ENCODE data around the gene DHDH. TPM values are rescaled to one million over a fixed set of nuclear protein-coding genes. Genes with fewer than 3 reads are reported as not detected.

Gene DHDH
- total and polyA plus RNA-seq, 2 of the 13 experiments (the other 11 are each of a cell fraction or from before 2014, with no cell fraction given), result 0.13 to 0.91 TPM

DNA sequence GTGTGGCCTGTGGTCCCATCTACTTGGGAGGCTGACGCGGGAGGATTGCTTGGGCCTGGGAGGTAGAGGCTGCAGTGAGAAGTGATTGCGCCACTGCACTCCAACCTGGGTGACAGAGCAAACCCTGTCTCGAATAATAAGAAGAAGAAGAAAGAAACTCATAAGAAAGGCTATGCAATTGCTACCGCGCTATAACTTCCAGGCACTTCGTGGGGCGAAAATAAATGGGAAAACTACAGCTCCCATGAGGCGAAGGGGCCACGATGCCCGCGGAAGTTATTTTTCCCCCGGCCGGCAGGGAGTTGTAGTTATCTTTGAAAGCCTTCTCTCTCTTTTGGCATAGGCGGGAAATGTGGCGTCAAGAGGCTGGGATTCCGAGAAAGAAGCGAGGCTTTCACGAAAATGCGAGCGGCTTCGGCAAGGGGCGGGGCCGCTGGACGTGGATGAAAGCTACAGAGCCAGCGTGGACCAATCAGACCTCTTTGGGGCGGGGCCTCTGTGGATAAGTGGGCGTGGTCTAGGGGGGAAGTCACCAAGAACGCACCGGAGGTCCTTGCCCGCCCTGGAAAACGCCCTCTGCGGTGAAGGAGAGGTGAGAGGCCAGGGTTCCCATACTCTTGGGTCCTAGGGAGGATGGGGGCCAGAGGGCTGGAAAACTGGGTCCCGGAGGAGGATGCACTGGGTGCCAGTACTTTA lies 33.6 kb upstream of the DHDH start, which contains the start of gene NUCB1 (continued):
- TF ChIP-seq, protein P1, sequence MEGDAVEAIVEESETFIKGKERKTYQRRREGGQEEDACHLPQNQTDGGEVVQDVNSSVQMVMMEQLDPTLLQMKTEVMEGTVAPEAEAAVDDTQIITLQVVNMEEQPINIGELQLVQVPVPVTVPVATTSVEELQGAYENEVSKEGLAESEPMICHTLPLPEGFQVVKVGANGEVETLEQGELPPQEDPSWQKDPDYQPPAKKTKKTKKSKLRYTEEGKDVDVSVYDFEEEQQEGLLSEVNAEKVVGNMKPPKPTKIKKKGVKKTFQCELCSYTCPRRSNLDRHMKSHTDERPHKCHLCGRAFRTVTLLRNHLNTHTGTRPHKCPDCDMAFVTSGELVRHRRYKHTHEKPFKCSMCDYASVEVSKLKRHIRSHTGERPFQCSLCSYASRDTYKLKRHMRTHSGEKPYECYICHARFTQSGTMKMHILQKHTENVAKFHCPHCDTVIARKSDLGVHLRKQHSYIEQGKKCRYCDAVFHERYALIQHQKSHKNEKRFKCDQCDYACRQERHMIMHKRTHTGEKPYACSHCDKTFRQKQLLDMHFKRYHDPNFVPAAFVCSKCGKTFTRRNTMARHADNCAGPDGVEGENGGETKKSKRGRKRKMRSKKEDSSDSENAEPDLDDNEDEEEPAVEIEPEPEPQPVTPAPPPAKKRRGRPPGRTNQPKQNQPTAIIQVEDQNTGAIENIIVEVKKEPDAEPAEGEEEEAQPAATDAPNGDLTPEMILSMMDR (CRISPR knock-in tag; IDR thresholded peaks at IDR 0.05), result peak; percentile 41
- peak; percentile 66; the same call in 1 of the 2 replicates for TF ChIP-seq ZNF547 (CRISPR knock-in tag; IDR thresholded peaks at IDR 0.05)
- TF ChIP-seq, protein P2, sequence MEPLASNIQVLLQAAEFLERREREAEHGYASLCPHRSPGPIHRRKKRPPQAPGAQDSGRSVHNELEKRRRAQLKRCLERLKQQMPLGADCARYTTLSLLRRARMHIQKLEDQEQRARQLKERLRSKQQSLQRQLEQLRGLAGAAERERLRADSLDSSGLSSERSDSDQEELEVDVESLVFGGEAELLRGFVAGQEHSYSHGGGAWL (CRISPR knock-in tag; IDR thresholded peaks at IDR 0.05), result peak; percentile 46; the same call in 1 of the 2 replicates
- TF ChIP-seq SOX6 (IDR thresholded peaks at IDR 0.05), result no peak
- peak; percentile 41; the same call in 1 of the 2 replicates for TF ChIP-seq SOX6 (CRISPR knock-in tag; IDR thresholded peaks at IDR 0.05)
- peak; percentile 84; the same call in 1 of the 2 replicates for TF ChIP-seq ZNF335 (CRISPR knock-in tag; IDR thresholded peaks at IDR 0.05)
- TF ChIP-seq SNRNP70 (IDR thresholded peaks at IDR 0.05; ENCODE audit: low read depth, low read length), result no peak
- TF ChIP-seq TEAD3 (CRISPR knock-in tag; optimal IDR thresholded peaks at IDR 0.05; ENCODE audit: borderline replicate concordance), result peak; percentile 33
- TF ChIP-seq SOX13 (IDR thresholded peaks at IDR 0.05), result no peak
- TF ChIP-seq SOX13 (CRISPR knock-in tag; conservative IDR thresholded peaks at IDR 0.05 in 1 of 2, IDR thresholded peaks at IDR 0.05 in 1 of 2), result peak in 1 of 2 experiments; percentile 17; a peak in 1 of 4 replicates
- TF ChIP-seq HMG20A (CRISPR knock-in tag; IDR thresholded peaks at IDR 0.05; ENCODE audit: borderline replicate concordance), result no peak
- TF ChIP-seq, protein P3, sequence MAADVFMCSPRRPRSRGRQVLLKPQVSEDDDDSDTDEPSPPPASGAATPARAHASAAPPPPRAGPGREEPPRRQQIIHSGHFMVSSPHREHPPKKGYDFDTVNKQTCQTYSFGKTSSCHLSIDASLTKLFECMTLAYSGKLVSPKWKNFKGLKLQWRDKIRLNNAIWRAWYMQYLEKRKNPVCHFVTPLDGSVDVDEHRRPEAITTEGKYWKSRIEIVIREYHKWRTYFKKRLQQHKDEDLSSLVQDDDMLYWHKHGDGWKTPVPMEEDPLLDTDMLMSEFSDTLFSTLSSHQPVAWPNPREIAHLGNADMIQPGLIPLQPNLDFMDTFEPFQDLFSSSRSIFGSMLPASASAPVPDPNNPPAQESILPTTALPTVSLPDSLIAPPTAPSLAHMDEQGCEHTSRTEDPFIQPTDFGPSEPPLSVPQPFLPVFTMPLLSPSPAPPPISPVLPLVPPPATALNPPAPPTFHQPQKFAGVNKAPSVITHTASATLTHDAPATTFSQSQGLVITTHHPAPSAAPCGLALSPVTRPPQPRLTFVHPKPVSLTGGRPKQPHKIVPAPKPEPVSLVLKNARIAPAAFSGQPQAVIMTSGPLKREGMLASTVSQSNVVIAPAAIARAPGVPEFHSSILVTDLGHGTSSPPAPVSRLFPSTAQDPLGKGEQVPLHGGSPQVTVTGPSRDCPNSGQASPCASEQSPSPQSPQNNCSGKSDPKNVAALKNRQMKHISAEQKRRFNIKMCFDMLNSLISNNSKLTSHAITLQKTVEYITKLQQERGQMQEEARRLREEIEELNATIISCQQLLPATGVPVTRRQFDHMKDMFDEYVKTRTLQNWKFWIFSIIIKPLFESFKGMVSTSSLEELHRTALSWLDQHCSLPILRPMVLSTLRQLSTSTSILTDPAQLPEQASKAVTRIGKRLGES (CRISPR knock-in tag; IDR thresholded peaks at IDR 0.05; ENCODE audit: borderline replicate concordance), result no peak
- peak; percentile 45; the same call in 1 of the 2 replicates for TF ChIP-seq PHF21A (CRISPR knock-in tag; IDR thresholded peaks at IDR 0.05)
- TF ChIP-seq, protein P4, sequence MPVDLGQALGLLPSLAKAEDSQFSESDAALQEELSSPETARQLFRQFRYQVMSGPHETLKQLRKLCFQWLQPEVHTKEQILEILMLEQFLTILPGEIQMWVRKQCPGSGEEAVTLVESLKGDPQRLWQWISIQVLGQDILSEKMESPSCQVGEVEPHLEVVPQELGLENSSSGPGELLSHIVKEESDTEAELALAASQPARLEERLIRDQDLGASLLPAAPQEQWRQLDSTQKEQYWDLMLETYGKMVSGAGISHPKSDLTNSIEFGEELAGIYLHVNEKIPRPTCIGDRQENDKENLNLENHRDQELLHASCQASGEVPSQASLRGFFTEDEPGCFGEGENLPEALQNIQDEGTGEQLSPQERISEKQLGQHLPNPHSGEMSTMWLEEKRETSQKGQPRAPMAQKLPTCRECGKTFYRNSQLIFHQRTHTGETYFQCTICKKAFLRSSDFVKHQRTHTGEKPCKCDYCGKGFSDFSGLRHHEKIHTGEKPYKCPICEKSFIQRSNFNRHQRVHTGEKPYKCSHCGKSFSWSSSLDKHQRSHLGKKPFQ (CRISPR knock-in tag; IDR thresholded peaks at IDR 0.05; ENCODE audit: insufficient replicate concordance), result no peak
- TF ChIP-seq, protein P5, sequence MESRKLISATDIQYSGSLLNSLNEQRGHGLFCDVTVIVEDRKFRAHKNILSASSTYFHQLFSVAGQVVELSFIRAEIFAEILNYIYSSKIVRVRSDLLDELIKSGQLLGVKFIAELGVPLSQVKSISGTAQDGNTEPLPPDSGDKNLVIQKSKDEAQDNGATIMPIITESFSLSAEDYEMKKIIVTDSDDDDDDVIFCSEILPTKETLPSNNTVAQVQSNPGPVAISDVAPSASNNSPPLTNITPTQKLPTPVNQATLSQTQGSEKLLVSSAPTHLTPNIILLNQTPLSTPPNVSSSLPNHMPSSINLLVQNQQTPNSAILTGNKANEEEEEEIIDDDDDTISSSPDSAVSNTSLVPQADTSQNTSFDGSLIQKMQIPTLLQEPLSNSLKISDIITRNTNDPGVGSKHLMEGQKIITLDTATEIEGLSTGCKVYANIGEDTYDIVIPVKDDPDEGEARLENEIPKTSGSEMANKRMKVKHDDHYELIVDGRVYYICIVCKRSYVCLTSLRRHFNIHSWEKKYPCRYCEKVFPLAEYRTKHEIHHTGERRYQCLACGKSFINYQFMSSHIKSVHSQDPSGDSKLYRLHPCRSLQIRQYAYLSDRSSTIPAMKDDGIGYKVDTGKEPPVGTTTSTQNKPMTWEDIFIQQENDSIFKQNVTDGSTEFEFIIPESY (CRISPR knock-in tag; IDR thresholded peaks at IDR 0.05), result no peak
- peak; percentile 66; the same call in 1 of the 2 replicates for TF ChIP-seq ZNF766 (CRISPR knock-in tag; IDR thresholded peaks at IDR 0.05; ENCODE audit: borderline replicate concordance)
- no peak for TF ChIP-seq TOE1 (CRISPR knock-in tag; IDR thresholded peaks at IDR 0.05)
- peak; percentile 61; the same call in 1 of the 2 replicates for TF ChIP-seq MEIS1 (CRISPR knock-in tag; IDR thresholded peaks at IDR 0.05; ENCODE audit: borderline replicate concordance)
- TF ChIP-seq FOXP1 (IDR thresholded peaks at IDR 0.05), result no peak
- TF ChIP-seq FOXP1 (CRISPR knock-in tag; IDR thresholded peaks at IDR 0.05), result no peak
- 0 out of 2 replicates have a peak, but pooled peaks have one; percentile 63 for TF ChIP-seq ZNF264 (CRISPR knock-in tag; IDR thresholded peaks at IDR 0.05)
- no peak for TF ChIP-seq PAF1 (CRISPR knock-in tag; IDR thresholded peaks at IDR 0.05)
